OCI-LY7 (cell line): ENCODE data around the gene DIP2A.

ENCODE experiments used
- CTCF ChIP-seq: fragments of 200-600 bp; sonication (generic); conservative IDR thresholded peaks from 2 replicates; pipeline ENCODE4 v1.5.1; 2014; ENCODE audit warnings: mild to moderate bottlenecking, antibody characterized with exemption, low read length, moderate library complexity, mixed read lengths
- EZH2phosphoT487 ChIP-seq: fragments of 200-600 bp; sonication (generic); IDR thresholded peaks from 2 replicates; pipeline ENCODE4 v1.6.1; 2018; ENCODE audit warnings: low read depth, borderline replicate concordance, mild to moderate bottlenecking, mixed run types, antibody characterized with exemption, low read length, moderate library complexity, mixed read lengths

- TF ChIP-seq CTCF (no peak), EZH2phosphoT487 (no peak)
These were observed 100.7 kb downstream of the DIP2A start for GRCh38 chr21:46559291-46559983.
